Gastrocnemius medialis (tissue), 4 donors: ENCODE data around the gene HOXB8. TPM values are rescaled to one million over a fixed set of nuclear protein-coding genes. Genes with fewer than 3 reads are reported as not detected.

Experiments used
- ATAC-seq, 2 donors: fragments of 150-250 bp; one replicate each; pipeline ENCODE4 v1.9.1; 2016
- DNase-seq, 2 donors: peaks; one replicate each; pipeline ENCODE4 v3.0.0-alpha.2; 2019
- H3K27ac ChIP-seq, 4 donors: fragments of 200-600 bp; sonication (generic); 1 replicate in 1 of 4; 2 replicates in 3 of 4; pipeline ENCODE4 v1.5.1; 2016 to 2018; ENCODE audit warnings: mild to moderate bottlenecking in 2 of 4, moderate library complexity in 1 of 4
- H3K27me3 ChIP-seq, 3 donors: fragments of 200-600 bp; sonication (generic) in 2 of 3; 1 replicate in 1 of 3; 2 replicates in 2 of 3; pipeline versions ENCODE4 v1.5.1 to v1.6.0; 2016 to 2019; ENCODE audit warnings: mild to moderate bottlenecking in 1 of 3, moderate library complexity in 1 of 3
- H3K36me3 ChIP-seq, 2 donors: fragments of 200-600 bp; sonication (generic) in 1 of 2; one replicate each; pipeline ENCODE4 v1.5.1; 2017 to 2018
- H3K4me1 ChIP-seq, 2 donors: fragments of 200-600 bp; sonication (generic) in 1 of 2; one replicate each; pipeline ENCODE4 v1.5.1; 2016 to 2017; ENCODE audit warnings: mild to moderate bottlenecking in 2 of 2
- H3K4me3 ChIP-seq, 4 donors: fragments of 200-600 bp; sonication (generic) in 3 of 4; 1 replicate in 1 of 4; 2 replicates in 3 of 4; pipeline ENCODE4 v1.5.1; 2016 to 2019; ENCODE audit warnings: mild to moderate bottlenecking in 2 of 4
- H3K9me3 ChIP-seq, 3 donors: fragments of 200-600 bp; sonication (generic) in 2 of 3; 1 replicate in 1 of 3; 2 replicates in 2 of 3; pipeline ENCODE4 v1.5.1; 2016 to 2019
- POLR2A ChIP-seq, 2 donors: fragments of 450-650 bp; IDR thresholded peaks; one replicate each; pipeline ENCODE4 v1.6.1; 2017; ENCODE audit warnings: antibody characterized with exemption in 2 of 2, mild to moderate bottlenecking in 2 of 2, moderate library complexity in 2 of 2
- in situ Hi-C, 4 donors: fragments of 200-750 bp; cut with MboI; loops; one replicate each; pipeline versions ENCODE4 v1.15.0 to v1.8.0; 2017; ENCODE audit warnings: low sequenced_read_pairs in 4 of 4
- intact Hi-C: fragments of 100-400 bp; cut with DNase I; formaldehyde crosslinking; loops from one replicate; pipeline ENCODE4 v1.15.1; 2023; ENCODE audit warnings: low total_unique reads
- total RNA-seq, 4 donors: library from RNA; depleted of rRNA; stranded (reverse); fragments of >200 nt; gene quantifications; one replicate each; pipeline versions ENCODE4 v1.1.0 to v1.2.3, GENCODE V29; 2016
- TF ChIP-seq, protein P1 (sequence below), 5 experiments: fragments of 450-650 bp in 3 of 5; fragments of 200-600 bp in 2 of 5; sonication (generic) in 2 of 5; IDR thresholded peaks in 4 of 5; conservative IDR thresholded peaks in 1 of 5; 1 replicate in 4 of 5; 2 replicates in 1 of 5; pipeline ENCODE4 v1.5.1; 2016 to 2019; ENCODE audit warnings: antibody characterized with exemption in 5 of 5, mild to moderate bottlenecking in 3 of 5, moderate library complexity in 3 of 5

Gene HOXB8
- total RNA-seq, 4 donors from 2014 or later = 0.27 TPM; not detected in 3

DNA sequence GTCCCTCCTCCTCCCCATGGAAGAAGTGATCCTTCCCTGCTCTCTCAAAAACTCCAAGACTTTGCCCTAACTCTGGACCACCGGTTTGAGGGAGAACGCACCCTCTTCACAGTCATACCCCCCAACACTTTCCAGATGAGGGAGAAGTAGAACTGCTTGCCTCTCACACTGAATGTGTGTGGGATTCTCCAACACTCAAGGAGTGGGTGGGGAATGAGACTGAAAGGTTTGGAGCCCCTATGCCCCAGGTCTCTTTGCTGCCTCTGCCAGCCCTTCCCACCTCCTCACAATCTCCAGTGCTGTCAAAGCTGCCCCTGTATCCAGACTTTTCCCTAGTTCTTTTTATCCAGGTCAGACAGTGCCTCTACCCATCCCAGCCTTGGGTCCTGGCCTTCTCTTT, 48.4 kb downstream of the HOXB8 start:
- H3K9me3 ChIP-seq = no peaks in the 10 kb centered on the region
- H3K27ac ChIP-seq = peak overlapping the region in 3 of 4 donors; percentile 56 to 78 (median 57)
- in situ Hi-C loops = no loop called here
- DNase-seq = no peak
- no peak for ATAC-seq
- peaks cover 0 to 7% of the 10 kb centered on the region in 2 donors for H3K4me1 ChIP-seq
- H3K4me3 ChIP-seq = no peak overlapping the region
- H3K27me3 ChIP-seq = peaks cover 21 to 29% (median 29%) of the 10 kb centered on the region in 3 donors
- intact Hi-C loops = no loop called here
- TF ChIP-seq, protein P1, sequence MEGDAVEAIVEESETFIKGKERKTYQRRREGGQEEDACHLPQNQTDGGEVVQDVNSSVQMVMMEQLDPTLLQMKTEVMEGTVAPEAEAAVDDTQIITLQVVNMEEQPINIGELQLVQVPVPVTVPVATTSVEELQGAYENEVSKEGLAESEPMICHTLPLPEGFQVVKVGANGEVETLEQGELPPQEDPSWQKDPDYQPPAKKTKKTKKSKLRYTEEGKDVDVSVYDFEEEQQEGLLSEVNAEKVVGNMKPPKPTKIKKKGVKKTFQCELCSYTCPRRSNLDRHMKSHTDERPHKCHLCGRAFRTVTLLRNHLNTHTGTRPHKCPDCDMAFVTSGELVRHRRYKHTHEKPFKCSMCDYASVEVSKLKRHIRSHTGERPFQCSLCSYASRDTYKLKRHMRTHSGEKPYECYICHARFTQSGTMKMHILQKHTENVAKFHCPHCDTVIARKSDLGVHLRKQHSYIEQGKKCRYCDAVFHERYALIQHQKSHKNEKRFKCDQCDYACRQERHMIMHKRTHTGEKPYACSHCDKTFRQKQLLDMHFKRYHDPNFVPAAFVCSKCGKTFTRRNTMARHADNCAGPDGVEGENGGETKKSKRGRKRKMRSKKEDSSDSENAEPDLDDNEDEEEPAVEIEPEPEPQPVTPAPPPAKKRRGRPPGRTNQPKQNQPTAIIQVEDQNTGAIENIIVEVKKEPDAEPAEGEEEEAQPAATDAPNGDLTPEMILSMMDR (IDR thresholded peaks at IDR 0.05 in 4 of 5, conservative IDR thresholded peaks at IDR 0.05 in 1 of 5) = no peak
- no peak for TF ChIP-seq POLR2A (IDR thresholded peaks at IDR 0.05)
- H3K36me3 ChIP-seq = no peaks in the 10 kb centered on the region

DNA sequence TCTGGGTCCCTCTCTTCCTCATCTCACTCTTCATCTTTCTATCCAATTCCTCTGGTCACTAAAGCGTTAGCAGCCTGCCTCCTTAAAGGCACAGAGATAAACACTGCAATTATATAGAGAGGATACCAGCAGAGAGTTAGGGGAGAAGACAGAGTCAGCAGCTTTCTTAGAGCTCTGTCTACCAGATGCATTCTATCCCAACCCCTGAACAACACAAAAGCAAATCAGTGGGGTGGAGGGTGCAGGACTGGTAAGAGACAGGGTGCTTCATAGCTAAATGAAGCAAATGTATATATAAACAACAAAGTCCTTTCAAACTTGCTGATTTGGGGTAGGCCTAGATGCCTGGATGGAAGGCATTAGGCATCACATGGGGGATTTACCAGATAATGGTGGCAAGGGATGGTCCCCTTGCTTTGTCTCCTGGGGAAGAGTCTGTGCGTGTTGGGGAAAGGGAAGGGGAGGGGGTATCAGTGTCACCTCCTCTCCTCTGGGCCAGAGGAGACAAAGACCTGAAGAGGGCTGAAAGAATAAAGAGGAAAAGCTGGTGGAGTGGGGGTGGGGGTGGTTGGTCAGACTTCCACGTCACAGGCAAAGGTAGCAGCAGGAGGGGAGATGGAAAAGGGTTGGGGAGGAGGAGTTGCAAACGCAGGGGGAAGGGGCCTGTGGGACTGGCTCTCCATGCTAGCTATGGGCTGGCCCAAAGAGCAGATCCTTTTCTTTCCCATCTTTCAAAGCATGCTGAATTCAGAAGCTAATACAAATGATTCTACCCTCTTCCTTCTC, 49.0 kb downstream of the HOXB8 start:
- Histone ChIP-seq H3K27me3 (peaks cover 21 to 29% (median 24%) of the 10 kb centered on the region in 3 donors), H3K27ac (peak overlapping the region in 3 of 4 donors; percentile 56 to 78 (median 57)), H3K36me3 (no peaks in the 10 kb centered on the region), H3K4me1 (peaks cover 0 to 6% of the 10 kb centered on the region in 2 donors), H3K9me3 (no peaks in the 10 kb centered on the region), H3K4me3 (no peak overlapping the region)
- ATAC-seq = no peak
- TF ChIP-seq POLR2A (IDR thresholded peaks at IDR 0.05) = no peak
- TF ChIP-seq, protein P1 (IDR thresholded peaks at IDR 0.05 in 4 of 5, conservative IDR thresholded peaks at IDR 0.05 in 1 of 5) = no peak
- in situ Hi-C loops (no loop called here), intact Hi-C loops (no loop called here)
- DNase-seq = no peak

DNA sequence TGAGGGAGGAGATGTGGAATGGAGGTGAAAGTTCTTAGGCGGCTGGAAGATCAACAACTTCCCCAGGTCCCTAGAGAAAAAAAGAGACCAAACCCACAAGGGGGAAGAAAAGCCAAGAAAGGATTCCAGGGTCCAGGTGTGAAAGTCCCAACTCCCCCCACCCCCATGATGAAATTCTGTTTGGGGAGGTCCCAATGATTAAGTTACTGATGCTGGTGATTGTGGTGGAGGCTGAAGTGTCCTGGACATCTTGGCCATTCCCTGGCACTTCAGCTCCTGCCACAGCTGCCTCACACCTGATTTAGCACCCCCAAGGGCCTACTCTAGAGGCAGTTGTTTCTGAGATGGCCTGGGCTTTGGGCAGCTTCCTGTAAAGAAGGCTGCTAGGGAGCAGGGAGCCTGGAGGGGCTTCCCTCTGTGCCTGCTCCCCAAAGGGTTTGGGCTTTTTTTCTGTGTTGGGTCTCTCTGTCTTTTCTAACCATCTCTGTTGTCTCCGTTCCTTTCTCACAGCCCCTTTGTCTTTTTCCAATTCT, 50.0 kb downstream of the HOXB8 start:
- no peaks in the 10 kb centered on the region for H3K36me3 ChIP-seq
- H3K27ac ChIP-seq = peak overlapping the region; percentile 4 to 67 (median 43)
- in situ Hi-C loops = no loop called here
- no peak for TF ChIP-seq POLR2A (IDR thresholded peaks at IDR 0.05)
- TF ChIP-seq, protein P1 (IDR thresholded peaks at IDR 0.05 in 4 of 5, conservative IDR thresholded peaks at IDR 0.05 in 1 of 5) = no peak
- intact Hi-C loops = no loop called here
- no peaks in the 10 kb centered on the region for H3K9me3 ChIP-seq
- peak overlapping the region in 1 of 4 donors; percentile 53 for H3K4me3 ChIP-seq
- DNase-seq = no peak
- H3K4me1 ChIP-seq = peaks cover 0 to 6% of the 10 kb centered on the region in 2 donors
- H3K27me3 ChIP-seq = peaks cover 21% of the 10 kb centered on the region in 3 donors
- no peak for ATAC-seq

GRCh38 chr17:48564188-48565021, 50.7 kb downstream of the HOXB8 start:
- DNase-seq (no peak), ATAC-seq (peak in 1 of 2 donors; percentile 39)
- Histone ChIP-seq H3K9me3 (no peaks in the 10 kb centered on the region), H3K4me3 (peak overlapping the region; percentile 53 to 62 (median 56)), H3K36me3 (no peaks in the 10 kb centered on the region), H3K27me3 (peaks cover 14 to 21% (median 15%) of the 10 kb centered on the region in 3 donors), H3K27ac (peak overlapping the region; percentile 4 to 67 (median 62)), H3K4me1 (no peaks in the 10 kb centered on the region)
- intact Hi-C loops (no loop called here), in situ Hi-C loops (no loop called here)
- no peak for TF ChIP-seq POLR2A (IDR thresholded peaks at IDR 0.05)
- TF ChIP-seq, protein P1 (IDR thresholded peaks at IDR 0.05 in 4 of 5, conservative IDR thresholded peaks at IDR 0.05 in 1 of 5) = no peak
